K562 (cell line): ENCODE data around the gene RALB. TPM values are rescaled to one million over a fixed set of nuclear protein-coding genes. Genes with fewer than 3 reads are reported as not detected.

Experiments
- ATAC-seq: fragments of 200-7000 bp; cut with Tn5 transposase; 3 replicates; pipeline ENCODE4 v1.9.1; 2020; ENCODE audit warnings: moderate library complexity
- BruUV-seq: library from RNA; stranded (reverse); fragments of 400-500 nt; replicated peaks from 2 replicates; lab custom pipeline; 2021; lab: Mats Ljungman, UMichigan
- CTCF ChIA-PET: fragments of 300-600 bp; formaldehyde crosslinking; extraction: SDS; loops from one replicate; lab custom pipeline; 2021; ENCODE audit warnings: low intra/inter-chr PET ratio; lab: Yijun Ruan, JAX
- POLR2A ChIA-PET: fragments of 300-600, 350-650 bp; sonication (Branson Sonifier 250); formaldehyde crosslinking; extraction: SDS; loops from one replicate; lab custom pipeline; 2021; ENCODE audit warnings: antibody characterized with exemption, inconsistent platforms; lab: Yijun Ruan, JAX
- DNase-seq, 4 experiments: peaks; one replicate each; pipeline versions ENCODE4 v3.0.0 to v3.0.0-alpha.2; 2011 to 2018; ENCODE audit warnings: low spot score in 3 of 4, mixed read lengths in 3 of 4; ENCODE audit errors: extremely low read depth in 1 of 4
- FAIRE-seq: peaks from 2 replicates; lab custom pipeline; 2011; peaks lifted over from hg19 to GRCh38; lab: Jason Lieb, UNC
- H2AFZ ChIP-seq: 2 replicates; pipeline ENCODE4 v1.6.0; 2011; ENCODE audit warnings: low read depth, low read length, control low read depth, inconsistent platforms
- H3K27ac ChIP-seq: fragments of 200-600 bp; 3 replicates; pipeline ENCODE4 v1.8.0; 2011; ENCODE audit warnings: low read depth, mild to moderate bottlenecking, control low read depth, inconsistent platforms, low read length, moderate library complexity, mixed read lengths; ENCODE audit errors: extremely low read depth
- H3K27me3 ChIP-seq, 2 experiments: fragments of 300-600 bp in 1 of 2; 2 replicates in 1 of 2; 3 replicates in 1 of 2; pipeline versions ENCODE4 v1.6.0 to v1.8.0; 2011; ENCODE audit warnings: inconsistent platforms in 2 of 2, low read length in 2 of 2, mild to moderate bottlenecking in 1 of 2, mixed read lengths in 1 of 2, moderate library complexity in 1 of 2; ENCODE audit not compliant: control insufficient read depth in 2 of 2, insufficient read depth in 2 of 2
- H3K36me3 ChIP-seq: fragments of 300-600 bp; 3 replicates; pipeline ENCODE4 v1.8.0; 2011; ENCODE audit warnings: mild to moderate bottlenecking, low read length, inconsistent platforms; ENCODE audit not compliant: control insufficient read depth, insufficient read depth
- H3K4me1 ChIP-seq, 2 experiments: fragments of 200-600 bp in 1 of 2; replicated peaks in 1 of 2; 2 replicates in 1 of 2; 3 replicates in 1 of 2; pipeline versions ENCODE4 v1.5.1 to v1.8.0; 2011; ENCODE audit warnings: inconsistent platforms in 2 of 2, low read length in 2 of 2, mild to moderate bottlenecking in 1 of 2, mixed read lengths in 1 of 2, moderate library complexity in 1 of 2; ENCODE audit not compliant: control insufficient read depth in 2 of 2, insufficient read depth in 2 of 2
- H3K4me2 ChIP-seq: 2 replicates; pipeline ENCODE4 v1.6.1; 2011; ENCODE audit warnings: low read length, control low read depth, inconsistent platforms, mixed read lengths; ENCODE audit not compliant: insufficient read depth
- H3K4me3 ChIP-seq: fragments of 200-600 bp; sonication (generic), shearing (Covaris generic); 2 replicates; pipeline ENCODE4 v1.5.1; 2016; ENCODE audit warnings: control low read depth, inconsistent platforms
- H3K79me2 ChIP-seq: fragments of 200-600 bp; 3 replicates; pipeline ENCODE4 v1.8.0; 2011; ENCODE audit warnings: low read length, inconsistent platforms; ENCODE audit not compliant: control insufficient read depth, insufficient read depth
- H3K9ac ChIP-seq, 2 experiments: 2 replicates each; pipeline versions ENCODE4 v1.6.0 to v1.6.1; 2011; ENCODE audit warnings: low read depth in 2 of 2, low read length in 2 of 2, control low read depth in 1 of 2, inconsistent platforms in 1 of 2, mild to moderate bottlenecking in 1 of 2, mixed read lengths in 1 of 2; ENCODE audit not compliant: insufficient read depth in 1 of 2
- H3K9me1 ChIP-seq: one replicate; pipeline ENCODE4 v1.6.0; 2011; ENCODE audit warnings: inconsistent platforms, mild to moderate bottlenecking, low read length, moderate library complexity; ENCODE audit not compliant: control insufficient read depth, insufficient read depth
- H3K9me3 ChIP-seq: replicated peaks from 2 replicates; pipeline ENCODE4 v1.5.1; 2011; ENCODE audit warnings: low read depth, low read length, inconsistent platforms; ENCODE audit not compliant: control insufficient read depth, insufficient read depth
- H4K20me1 ChIP-seq: replicated peaks from 2 replicates; pipeline ENCODE4 v1.6.1; 2011; ENCODE audit warnings: low read length, inconsistent platforms, mixed read lengths; ENCODE audit not compliant: control insufficient read depth, insufficient read depth
- EGR1 ChIP-seq: fragments of 450-650 bp; conservative IDR thresholded peaks from 2 replicates; pipeline ENCODE4 v1.6.1; 2017; ENCODE audit warnings: mild to moderate bottlenecking
- HLTF ChIP-seq: fragments of 450-650 bp; IDR thresholded peaks from 2 replicates; pipeline ENCODE4 v1.6.1; 2016
- HMG20B ChIP-seq: fragments of 250-450 bp; sonication (Bioruptor Pico); IDR thresholded peaks from 2 replicates; pipeline ENCODE4 v1.5.0; 2021; ENCODE audit warnings: mild to moderate bottlenecking
- KDM5B ChIP-seq: fragments of 200-600 bp; sonication (generic); IDR thresholded peaks from 2 replicates; pipeline ENCODE4 v1.6.1; 2012; ENCODE audit warnings: low read depth, mild to moderate bottlenecking, moderate library complexity, low read length, control low read depth, inconsistent platforms; ENCODE audit not compliant: insufficient replicate concordance
- MAX ChIP-seq: sonication (generic); formaldehyde crosslinking; IDR thresholded peaks from 2 replicates; pipeline ENCODE4 v1.9.0; 2022; ENCODE audit warnings: mild to moderate bottlenecking, missing genetic modification reagents
- OTX1 ChIP-seq: fragments of 450-650 bp; formaldehyde crosslinking; IDR thresholded peaks from 2 replicates; pipeline ENCODE4 v1.4.0; 2022; ENCODE audit warnings: mild to moderate bottlenecking
- PHF20 ChIP-seq: fragments of 450-650 bp; IDR thresholded peaks from 2 replicates; pipeline ENCODE4 v1.6.1; 2018; ENCODE audit not compliant: partially characterized antibody
- RNF2 ChIP-seq: sonication (generic); IDR thresholded peaks from 2 replicates; pipeline ENCODE4 v1.6.1; 2016
- ZBTB40 ChIP-seq, 2 experiments: fragments of 450-650 bp in 1 of 2; sonication (generic) in 1 of 2; formaldehyde crosslinking in 1 of 2; IDR thresholded peaks; 2 replicates each; pipeline versions ENCODE4 v1.7.1 to v1.9.0; 2016 to 2022; ENCODE audit warnings: inconsistent platforms in 1 of 2, mild to moderate bottlenecking in 1 of 2, missing genetic modification reagents in 1 of 2
- ZNF511 ChIP-seq: sonication (generic); formaldehyde crosslinking; IDR thresholded peaks from 2 replicates; pipeline ENCODE4 v1.8.0; 2022; ENCODE audit warnings: mild to moderate bottlenecking, missing genetic modification reagents
- WGBS: fragments of 100-300 bp; shearing (Covaris generic); methylation state at CpG from one replicate; pipeline ENCODE4 v1.1.6; 2016; ENCODE audit warnings: low coverage, mixed read lengths; ENCODE audit not compliant: insufficient coverage; ENCODE audit errors: missing lambda C conversion rate; 5-methylcytosine and 5-hydroxymethylcytosine counted together
- in situ Hi-C: fragments of 300-500 bp; cut with MboI; formaldehyde crosslinking; loops from 4 replicates; pipeline ENCODE4 v1.15.0; 2018; ENCODE audit warnings: inconsistent platforms, mixed read lengths
- intact Hi-C: fragments of 100-400 bp; cut with micrococcal nuclease; formaldehyde crosslinking; loops from 2 replicates; pipeline ENCODE4 v1.14.2; 2022
- polyA plus RNA-seq, 8 experiments: library from polyadenylated mRNA; depleted of rRNA in 4 of 8; stranded (reverse) in 5 of 8; unstranded in 3 of 8; fragments of >200 nt; fragmentation: Nextera tagmentation in 2 of 8; fragmentation: Illumina TruSeq in 1 of 8; extraction: Ambion mirVana in 2 of 8; extraction: Trizol in 1 of 8; gene quantifications; 2 replicates each; pipeline versions ENCODE4 v1.2.1 to v1.2.3, GENCODE V29; 2011 to 2014; ENCODE audit warnings: inconsistent platforms in 1 of 8, missing spikeins in 1 of 8
- total RNA-seq, 7 experiments: library from RNA; depleted of rRNA in 6 of 7; stranded (reverse); fragments of >200 nt in 6 of 7; fragmentation: Illumina TruSeq in 2 of 7; extraction: Trizol in 2 of 7; gene quantifications; 2 replicates each; pipeline versions ENCODE4 v1.2.1 to v1.2.3, GENCODE V29; 2011 to 2021; ENCODE audit warnings: low replicate concordance in 1 of 7

The RALB gene
- total and polyA plus RNA-seq, 9 of the 15 experiments (the other 6 are each of a cell fraction or from before 2014, with no cell fraction given), result 14.8 to 65.6 (median 38.4) TPM

GRCh38 chr2:120262150-120262549 is 9.5 kb downstream of the RALB start:
- H3K36me3 ChIP-seq, result peaks cover 5% of the 10 kb centered on the region; the same call in 1 of the 3 replicates
- BruUV-seq, result no TSS peak
- DNase-seq (no peak), ATAC-seq (peak; percentile 34), FAIRE-seq (no peak)
- H2AFZ ChIP-seq, result peak overlapping the region; percentile 71; the same call in 1 of the 2 replicates
- peaks cover 14% of the 10 kb centered on the region for H4K20me1 ChIP-seq
- ChIA-PET POLR2A (interaction anchor here (0.6 to 3.3 kb wide), 3 partner anchors 11 to 823 kb away, joined by 3 to 15 read pairs (median 3); partner anchors contain the start of gene RALB), CTCF (no interaction called here)
- H3K4me2 ChIP-seq, result peak overlapping the region; percentile 68
- H3K79me2 ChIP-seq, result peaks cover 57% of the 10 kb centered on the region
- H3K4me3 ChIP-seq, result no peak overlapping the region
- H3K4me1 ChIP-seq, result peaks cover 25 to 49% of the 10 kb centered on the region in 2 experiments
- H3K9me1 ChIP-seq, result no peaks in the 10 kb centered on the region
- in situ Hi-C loops, result no loop called here
- H3K27me3 ChIP-seq, result no peaks in the 10 kb centered on the region
- no peaks in the 10 kb centered on the region for H3K9me3 ChIP-seq
- intact Hi-C loops, result no loop called here
- peak overlapping the region; percentile 28 to 45; a peak in 2 of 4 replicates for H3K9ac ChIP-seq
- 23% methylated on average over 2 of the region's 2 CpGs for WGBS
- peak overlapping the region; percentile 68; the same call in 2 of the 3 replicates for H3K27ac ChIP-seq
- TF ChIP-seq KDM5B, result no peak
- no peak for TF ChIP-seq RNF2
- TF ChIP-seq MAX, result peak; percentile 47; the same call in 1 of the 2 replicates
- no peak for TF ChIP-seq EGR1
- no peak for TF ChIP-seq HLTF
- TF ChIP-seq PHF20, result no peak
- no peak for TF ChIP-seq ZNF511 (CRISPR knock-in tag)
- TF ChIP-seq OTX1 (CRISPR knock-in tag), result no peak
- TF ChIP-seq ZBTB40 (IDR thresholded peaks at IDR 0.05), result no peak
- TF ChIP-seq ZBTB40 (CRISPR knock-in tag; IDR thresholded peaks at IDR 0.05), result no peak
- no peak for TF ChIP-seq HMG20B (CRISPR knock-in tag)
